ENCODE data around the gene DNAJC4. TPM values are rescaled to one million over a fixed set of nuclear protein-coding genes. Genes with fewer than 3 reads are reported as not detected.
A peak's percentile ranks its signal among the peaks of the same experiment; 100 is the strongest.

The DNAJC4 gene
- total and polyA plus RNA-seq, 9 donors, result 25.0 to 69.1 (median 43.1) TPM

GRCh38 chr11:64203421-64204079 lies 26.8 kb upstream of the DNAJC4 start:
- 66 to 77% (median 69%) methylated on average over 27 of the region's 27 CpGs for WGBS, 3 donors
- TF ChIP-seq CTCF (IDR thresholded peaks at IDR 0.05) (no peak), EP300 (IDR thresholded peaks at IDR 0.05) (no peak), POLR2A (IDR thresholded peaks at IDR 0.05) (no peak)
- Histone ChIP-seq H3K4me1 (ENCODE audit: insufficient read depth) (peaks cover 10% of the 10 kb centered on the region), H3K9me3 (no peaks in the 10 kb centered on the region), H3K27ac (peak overlapping the region in 1 of 2 donors; percentile 41), H3K4me3 (no peak overlapping the region), H3K36me3 (no peaks in the 10 kb centered on the region), H3K27me3 (no peaks in the 10 kb centered on the region)
- no peak for DNase-seq
- intact Hi-C loops (cut with DNase I), result loop anchor here in 3 of 4 donors (5.0 to 10.0 kb wide), 3 partner anchors 49 to 99 kb away; partner anchors contain the start of genes CATSPERZ (in 1 of the 3) and PLCB3 (in 1 of the 3)

GRCh38 chr11:64204080-64204440 lies 26.3 kb upstream of the DNAJC4 start:
- Histone ChIP-seq H3K4me3 (no peak overlapping the region), H3K9me3 (no peaks in the 10 kb centered on the region), H3K36me3 (no peaks in the 10 kb centered on the region), H3K27me3 (no peaks in the 10 kb centered on the region), H3K27ac (peak overlapping the region in 1 of 2 donors; percentile 41), H3K4me1 (ENCODE audit: insufficient read depth) (peaks cover 10% of the 10 kb centered on the region)
- peak in 1 of 5 donors; percentile 36 for DNase-seq
- TF ChIP-seq POLR2A (IDR thresholded peaks at IDR 0.05) (no peak), CTCF (IDR thresholded peaks at IDR 0.05) (no peak), EP300 (IDR thresholded peaks at IDR 0.05) (no peak)
- intact Hi-C loops (cut with DNase I), result loop anchor here in 3 of 4 donors (5.0 to 10.0 kb wide), 3 partner anchors 48 to 98 kb away; partner anchors contain the start of genes CATSPERZ (in 1 of the 3) and PLCB3 (in 1 of the 3)
- 26 to 50% (median 31%) methylated on average over 16 of the region's 16 CpGs for WGBS, 3 donors

- Histone ChIP-seq H3K36me3 (no peaks in the 10 kb centered on the region), H3K9me3 (no peaks in the 10 kb centered on the region), H3K4me1 (ENCODE audit: insufficient read depth) (peaks cover 10% of the 10 kb centered on the region), H3K27me3 (no peaks in the 10 kb centered on the region), H3K4me3 (no peak overlapping the region), H3K27ac (peak overlapping the region in 1 of 2 donors; percentile 41)
- intact Hi-C loops (cut with DNase I), result loop anchor here in 3 of 4 donors (5.0 to 10.0 kb wide), 3 partner anchors 48 to 98 kb away; partner anchors contain the start of genes CATSPERZ (in 1 of the 3) and PLCB3 (in 1 of the 3)
- TF ChIP-seq POLR2A (IDR thresholded peaks at IDR 0.05), result no peak
- peak; percentile 58 to 77 (median 65) for TF ChIP-seq CTCF (IDR thresholded peaks at IDR 0.05)
- TF ChIP-seq EP300 (IDR thresholded peaks at IDR 0.05), result no peak
- WGBS, 3 donors, result 7 to 10% (median 9%) methylated on average over 7 of the region's 7 CpGs
- DNase-seq, result peak; percentile 91 to 94 (median 93)
These were observed 25.8 kb upstream of the DNAJC4 start for GRCh38 chr11:64204464-64204989.

GRCh38 chr11:64206457-64207255 lies 23.7 kb upstream of the DNAJC4 start, which contains the start of gene FERMT3:
FERMT3 (plus strand) TSS chr11:64206721; CDS start chr11:64207365, 644 bp downstream.
- no peaks in the 10 kb centered on the region for H3K9me3 ChIP-seq
- H3K4me3 ChIP-seq, result peak within 1 kb of the TSS; percentile 13
- intact Hi-C loops (cut with DNase I), result loop anchor here in 2 of 4 donors (10.0 kb wide), 1 partner anchor 58 kb away; no protein-coding TSS in a partner anchor
- peak in 1 of 5 donors; percentile 54 for DNase-seq
- WGBS, 3 donors, result 79 to 91% (median 80%) methylated on average over 25 to 27 of the region's 27 CpGs
- no peak within 1 kb of the TSS for H3K27ac ChIP-seq
- peaks cover 10% of the 10 kb centered on the region for H3K4me1 ChIP-seq (ENCODE audit: insufficient read depth)
- TF ChIP-seq CTCF (IDR thresholded peaks at IDR 0.05) (no peak), EP300 (IDR thresholded peaks at IDR 0.05) (no peak), POLR2A (IDR thresholded peaks at IDR 0.05) (no peak)
- no peaks in the 10 kb centered on the region for H3K27me3 ChIP-seq
- H3K36me3 ChIP-seq, result no peaks in the 10 kb centered on the region

All from ovary (tissue), 9 donors.